ENCODE data around the gene OGA. TPM values are rescaled to one million over a fixed set of nuclear protein-coding genes. Genes with fewer than 3 reads are reported as not detected.
"Not testable (repeated sequence)": the region's sequence is repeated elsewhere in the genome, so short reads cannot be mapped to it uniquely, and the experiment has no call there.

Gene OGA
- total RNA-seq, 1 donor, result 346 TPM

- no peaks in the 10 kb centered on the region for H3K9me3 ChIP-seq (ENCODE audit: low read depth, low read length)
- no peaks in the 10 kb centered on the region for H3K27me3 ChIP-seq (ENCODE audit: insufficient read depth, low read length)
- no peak overlapping the region for H3K4me3 ChIP-seq (ENCODE audit: low read length)
- H3K4me1 ChIP-seq (ENCODE audit: insufficient read depth, low read length), result no peaks in the 10 kb centered on the region
Measured at GRCh38 chr10:101789686-101790085, 28.6 kb downstream of the OGA start.

GRCh38 chr10:101789231-101789630 lies 29.0 kb downstream of the OGA start:
- H3K9me3 ChIP-seq (ENCODE audit: low read depth, low read length); H3K27me3 ChIP-seq (ENCODE audit: insufficient read depth, low read length); H3K4me1 ChIP-seq (ENCODE audit: insufficient read depth, low read length); H3K4me3 ChIP-seq (ENCODE audit: low read length): not testable (repeated sequence)

GRCh38 chr10:101785801-101786200 lies 32.4 kb downstream of the OGA start:
- Histone ChIP-seq H3K9me3 (ENCODE audit: low read depth, low read length) (no peaks in the 10 kb centered on the region), H3K4me3 (ENCODE audit: low read length) (no peak overlapping the region), H3K27me3 (ENCODE audit: insufficient read depth, low read length) (no peaks in the 10 kb centered on the region), H3K4me1 (ENCODE audit: insufficient read depth, low read length) (peaks cover 33% of the 10 kb centered on the region)

- Histone ChIP-seq H3K9me3 (ENCODE audit: low read depth, low read length) (no peaks in the 10 kb centered on the region), H3K27me3 (ENCODE audit: insufficient read depth, low read length) (no peaks in the 10 kb centered on the region), H3K4me1 (ENCODE audit: insufficient read depth, low read length) (peaks cover 44% of the 10 kb centered on the region), H3K4me3 (ENCODE audit: low read length) (no peak overlapping the region)
Measured at GRCh38 chr10:101784558-101784957, 33.7 kb downstream of the OGA start.

- peak overlapping the region; percentile 52 for H3K4me3 ChIP-seq (ENCODE audit: low read length)
- no peaks in the 10 kb centered on the region for H3K9me3 ChIP-seq (ENCODE audit: low read depth, low read length)
- peaks cover 53% of the 10 kb centered on the region for H3K4me1 ChIP-seq (ENCODE audit: insufficient read depth, low read length)
Measured at GRCh38 chr10:101783736-101784118, 34.5 kb downstream of the OGA start.

GRCh38 chr10:101782811-101783735 lies 35.2 kb downstream of the OGA start, which contains the start of gene NPM3:
Gene NPM3, minus strand, starts transcription at chr10:101783446. Its CDS starts 56 bp downstream, at chr10:101783390.
- Histone ChIP-seq H3K9me3 (ENCODE audit: low read depth, low read length) (no peaks in the 10 kb centered on the region), H3K4me3 (ENCODE audit: low read length) (peak within 1 kb of the TSS; percentile 52), H3K27me3 (ENCODE audit: insufficient read depth, low read length) (peaks cover 13% of the 10 kb centered on the region), H3K4me1 (ENCODE audit: insufficient read depth, low read length) (peaks cover 58% of the 10 kb centered on the region)

More at GRCh38 chr10:101783736-101784118, 34.5 kb downstream of the OGA start:
- peaks cover 6% of the 10 kb centered on the region for H3K27me3 ChIP-seq (ENCODE audit: insufficient read depth, low read length)

- peaks cover 58% of the 10 kb centered on the region for H3K4me1 ChIP-seq (ENCODE audit: insufficient read depth, low read length)
Measured at GRCh38 chr10:101781984-101782810, 36.0 kb downstream of the OGA start.

GRCh38 chr10:101781655-101781983 lies 36.6 kb downstream of the OGA start:
- Histone ChIP-seq H3K4me1 (ENCODE audit: insufficient read depth, low read length) (peaks cover 58% of the 10 kb centered on the region), H3K4me3 (ENCODE audit: low read length) (no peak overlapping the region)

More at GRCh38 chr10:101781984-101782810, 36.0 kb downstream of the OGA start:
- H3K27me3 ChIP-seq (ENCODE audit: insufficient read depth, low read length), result peaks cover 21% of the 10 kb centered on the region
- no peaks in the 10 kb centered on the region for H3K9me3 ChIP-seq (ENCODE audit: low read depth, low read length)
- peak overlapping the region; percentile 52 for H3K4me3 ChIP-seq (ENCODE audit: low read length)

GRCh38 chr10:101780818-101781654 lies 37.2 kb downstream of the OGA start:
- H3K4me3 ChIP-seq (ENCODE audit: low read length), result no peak overlapping the region
- H3K9me3 ChIP-seq (ENCODE audit: low read depth, low read length), result no peaks in the 10 kb centered on the region
- peaks cover 30% of the 10 kb centered on the region for H3K27me3 ChIP-seq (ENCODE audit: insufficient read depth, low read length)
- peaks cover 58% of the 10 kb centered on the region for H3K4me1 ChIP-seq (ENCODE audit: insufficient read depth, low read length)

More at GRCh38 chr10:101781655-101781983, 36.6 kb downstream of the OGA start:
- peaks cover 27% of the 10 kb centered on the region for H3K27me3 ChIP-seq (ENCODE audit: insufficient read depth, low read length)
- H3K9me3 ChIP-seq (ENCODE audit: low read depth, low read length), result no peaks in the 10 kb centered on the region

GRCh38 chr10:101780187-101780817 lies 37.9 kb downstream of the OGA start:
- Histone ChIP-seq H3K27me3 (ENCODE audit: insufficient read depth, low read length) (peaks cover 32% of the 10 kb centered on the region), H3K4me1 (ENCODE audit: insufficient read depth, low read length) (peaks cover 60% of the 10 kb centered on the region), H3K9me3 (ENCODE audit: low read depth, low read length) (no peaks in the 10 kb centered on the region), H3K4me3 (ENCODE audit: low read length) (no peak overlapping the region)

GRCh38 chr10:101779544-101780186 lies 38.6 kb downstream of the OGA start:
- peaks cover 38% of the 10 kb centered on the region for H3K27me3 ChIP-seq (ENCODE audit: insufficient read depth, low read length)
- H3K4me3 ChIP-seq (ENCODE audit: low read length), result peak overlapping the region; percentile 23
- no peaks in the 10 kb centered on the region for H3K9me3 ChIP-seq (ENCODE audit: low read depth, low read length)
- peaks cover 66% of the 10 kb centered on the region for H3K4me1 ChIP-seq (ENCODE audit: insufficient read depth, low read length)

GRCh38 chr10:101778781-101779543 lies 39.3 kb downstream of the OGA start:
- Histone ChIP-seq H3K4me3 (ENCODE audit: low read length) (peak overlapping the region; percentile 23), H3K4me1 (ENCODE audit: insufficient read depth, low read length) (peaks cover 67% of the 10 kb centered on the region), H3K27me3 (ENCODE audit: insufficient read depth, low read length) (peaks cover 45% of the 10 kb centered on the region), H3K9me3 (ENCODE audit: low read depth, low read length) (no peaks in the 10 kb centered on the region)

GRCh38 chr10:101778151-101778780 lies 40.0 kb downstream of the OGA start:
- H3K9me3 ChIP-seq (ENCODE audit: low read depth, low read length), result no peaks in the 10 kb centered on the region
- H3K4me3 ChIP-seq (ENCODE audit: low read length), result no peak overlapping the region
- H3K27me3 ChIP-seq (ENCODE audit: insufficient read depth, low read length), result peaks cover 52% of the 10 kb centered on the region
- H3K4me1 ChIP-seq (ENCODE audit: insufficient read depth, low read length), result peaks cover 60% of the 10 kb centered on the region
